ENCODE data around the gene MTERF4.

DNA sequence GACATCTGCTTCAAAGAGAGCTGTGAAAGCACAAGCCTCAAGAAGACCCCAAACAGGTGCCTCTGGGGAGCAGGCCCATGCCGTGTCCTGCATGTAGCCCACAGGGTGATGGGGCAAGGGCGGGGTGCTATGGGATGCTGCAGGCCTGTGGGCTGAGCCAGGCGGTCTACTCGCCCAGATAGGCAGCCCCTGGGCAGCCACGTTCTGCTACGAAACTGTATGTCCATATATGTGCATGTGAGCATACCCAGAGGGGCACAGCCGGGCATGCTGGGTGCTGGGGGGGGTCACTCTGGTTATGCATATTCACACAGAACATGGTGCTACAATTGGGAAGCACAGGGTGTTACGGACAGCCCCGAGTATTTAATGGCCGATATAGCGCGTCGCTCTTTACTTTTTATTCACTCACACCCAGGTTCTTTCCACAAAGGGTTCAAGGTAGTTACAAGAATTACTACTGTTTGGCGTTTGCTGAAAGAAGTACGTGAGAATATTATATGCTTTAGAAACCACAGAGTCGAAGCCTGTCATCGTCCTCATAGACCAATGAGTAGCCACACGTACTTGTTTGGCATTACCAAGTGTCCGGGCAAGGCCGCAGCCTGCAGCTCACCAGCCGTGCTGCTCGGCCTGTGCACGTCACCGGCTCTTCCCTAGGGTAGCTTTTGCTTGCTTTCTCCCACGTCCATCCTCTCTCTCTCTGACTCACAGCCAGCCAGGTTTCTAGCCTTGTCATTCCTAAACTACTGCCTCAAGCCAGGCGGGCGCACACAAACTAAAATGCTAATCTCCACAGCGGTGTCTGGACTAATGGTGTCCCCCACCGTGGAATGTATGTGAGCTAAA lies 14.4 kb downstream of the MTERF4 start:
- no peak for TF ChIP-seq POLR2AphosphoS5 (IDR thresholded peaks at IDR 0.05)
- TF ChIP-seq, protein P1, sequence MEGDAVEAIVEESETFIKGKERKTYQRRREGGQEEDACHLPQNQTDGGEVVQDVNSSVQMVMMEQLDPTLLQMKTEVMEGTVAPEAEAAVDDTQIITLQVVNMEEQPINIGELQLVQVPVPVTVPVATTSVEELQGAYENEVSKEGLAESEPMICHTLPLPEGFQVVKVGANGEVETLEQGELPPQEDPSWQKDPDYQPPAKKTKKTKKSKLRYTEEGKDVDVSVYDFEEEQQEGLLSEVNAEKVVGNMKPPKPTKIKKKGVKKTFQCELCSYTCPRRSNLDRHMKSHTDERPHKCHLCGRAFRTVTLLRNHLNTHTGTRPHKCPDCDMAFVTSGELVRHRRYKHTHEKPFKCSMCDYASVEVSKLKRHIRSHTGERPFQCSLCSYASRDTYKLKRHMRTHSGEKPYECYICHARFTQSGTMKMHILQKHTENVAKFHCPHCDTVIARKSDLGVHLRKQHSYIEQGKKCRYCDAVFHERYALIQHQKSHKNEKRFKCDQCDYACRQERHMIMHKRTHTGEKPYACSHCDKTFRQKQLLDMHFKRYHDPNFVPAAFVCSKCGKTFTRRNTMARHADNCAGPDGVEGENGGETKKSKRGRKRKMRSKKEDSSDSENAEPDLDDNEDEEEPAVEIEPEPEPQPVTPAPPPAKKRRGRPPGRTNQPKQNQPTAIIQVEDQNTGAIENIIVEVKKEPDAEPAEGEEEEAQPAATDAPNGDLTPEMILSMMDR (IDR thresholded peaks at IDR 0.05) = no peak
